MG63 (cell line): ENCODE measurements around the gene ZC2HC1C. TPM values are rescaled to one million over a fixed set of nuclear protein-coding genes. Genes with fewer than 3 reads are reported as not detected.
"Not testable (repeated sequence)": the region's sequence is repeated elsewhere in the genome, so short reads cannot be mapped to it uniquely, and the experiment has no call there.

Source experiments
- DNase-seq: peaks from one replicate; pipeline ENCODE4 v3.0.0-alpha.2; 2020
- H3K27me3 ChIP-seq: fragments of 250-450 bp; sonication (Bioruptor Pico); 2 replicates; pipeline ENCODE4 v1.5.1; 2020; ENCODE audit warnings: mild to moderate bottlenecking, moderate library complexity
- H3K36me3 ChIP-seq: fragments of 250-450 bp; sonication (Bioruptor Pico); 2 replicates; pipeline ENCODE4 v1.5.1; 2020; ENCODE audit warnings: mild to moderate bottlenecking, moderate library complexity
- H3K4me3 ChIP-seq: fragments of 250-450 bp; sonication (Bioruptor Pico); 2 replicates; pipeline ENCODE4 v1.5.1; 2020; ENCODE audit warnings: mild to moderate bottlenecking, moderate library complexity
- H3K9me3 ChIP-seq: fragments of 250-450 bp; sonication (Bioruptor Pico); 2 replicates; pipeline ENCODE4 v1.5.1; 2020; ENCODE audit warnings: mild to moderate bottlenecking, moderate library complexity
- total RNA-seq: library from RNA; depleted of rRNA; stranded (reverse); fragments of >200 nt; shearing (Covaris generic); gene quantifications from 2 replicates; pipeline ENCODE4 v1.2.3, GENCODE V29; 2014; ENCODE audit warnings: low replicate concordance; rRNA removed

ZC2HC1C gene
- total RNA-seq, 1 experiment from 2014 or later: not detected

- no peak for DNase-seq
- H3K36me3 ChIP-seq: peaks cover 20% of the 10 kb centered on the region
Measured at GRCh38 chr14:75113932-75114539, 44.6 kb downstream of the ZC2HC1C start.

DNA sequence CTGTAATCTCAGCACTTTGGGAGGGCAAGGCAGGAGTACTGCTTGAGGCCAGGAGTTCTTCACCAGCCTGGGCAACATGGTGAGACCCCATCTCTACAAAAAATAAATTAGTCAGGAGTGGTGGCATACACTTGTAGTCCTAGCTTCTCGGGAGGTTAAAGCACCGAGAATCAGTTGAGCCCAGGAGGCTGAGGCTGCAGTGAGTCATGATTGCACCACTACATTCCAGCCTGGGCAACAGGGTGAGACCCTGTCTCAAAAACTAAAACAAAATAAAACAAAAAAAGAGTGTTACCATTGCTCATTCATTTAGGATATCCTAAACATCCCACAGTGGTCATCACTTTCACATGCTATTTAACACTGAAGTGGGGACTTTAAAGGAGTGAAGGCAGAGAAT lies 49.6 kb downstream of the ZC2HC1C start:
- H3K36me3 ChIP-seq: peaks cover 18% of the 10 kb centered on the region
- no peak overlapping the region for H3K4me3 ChIP-seq
- no peaks in the 10 kb centered on the region for H3K27me3 ChIP-seq
- H3K9me3 ChIP-seq: no peaks in the 10 kb centered on the region
- DNase-seq: no peak

More at GRCh38 chr14:75113932-75114539, 44.6 kb downstream of the ZC2HC1C start:
- no peaks in the 10 kb centered on the region for H3K9me3 ChIP-seq
- H3K4me3 ChIP-seq: no peak overlapping the region
- no peaks in the 10 kb centered on the region for H3K27me3 ChIP-seq

GRCh38 chr14:75120541-75121291 lies 51.3 kb downstream of the ZC2HC1C start:
- no peaks in the 10 kb centered on the region for H3K27me3 ChIP-seq
- no peaks in the 10 kb centered on the region for H3K9me3 ChIP-seq
- peaks cover 18% of the 10 kb centered on the region for H3K36me3 ChIP-seq
- no peak for DNase-seq
- H3K4me3 ChIP-seq: no peak overlapping the region

DNA sequence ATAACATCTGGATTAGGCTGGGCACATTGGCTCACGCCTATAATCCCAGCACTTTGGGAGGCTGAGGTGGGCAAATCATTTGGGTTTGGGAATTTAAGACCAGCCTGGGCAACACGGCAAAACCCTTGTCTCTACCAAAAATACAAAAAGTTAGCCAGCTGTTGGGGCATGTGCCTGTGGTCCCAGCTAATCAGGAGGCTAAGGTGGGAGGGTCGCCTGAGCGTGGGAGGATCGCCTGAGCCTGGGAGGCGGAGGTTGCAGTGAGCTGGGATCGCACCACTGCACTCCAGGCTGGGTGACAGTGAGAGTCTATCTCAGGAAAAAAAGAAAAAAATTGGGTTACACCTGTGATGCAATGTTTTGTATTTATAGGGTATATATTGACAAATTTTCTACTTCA lies 52.1 kb downstream of the ZC2HC1C start:
- Histone ChIP-seq H3K4me3 (no peak overlapping the region), H3K9me3 (no peaks in the 10 kb centered on the region), H3K27me3 (no peaks in the 10 kb centered on the region), H3K36me3 (peaks cover 18% of the 10 kb centered on the region)
- no peak for DNase-seq

DNA sequence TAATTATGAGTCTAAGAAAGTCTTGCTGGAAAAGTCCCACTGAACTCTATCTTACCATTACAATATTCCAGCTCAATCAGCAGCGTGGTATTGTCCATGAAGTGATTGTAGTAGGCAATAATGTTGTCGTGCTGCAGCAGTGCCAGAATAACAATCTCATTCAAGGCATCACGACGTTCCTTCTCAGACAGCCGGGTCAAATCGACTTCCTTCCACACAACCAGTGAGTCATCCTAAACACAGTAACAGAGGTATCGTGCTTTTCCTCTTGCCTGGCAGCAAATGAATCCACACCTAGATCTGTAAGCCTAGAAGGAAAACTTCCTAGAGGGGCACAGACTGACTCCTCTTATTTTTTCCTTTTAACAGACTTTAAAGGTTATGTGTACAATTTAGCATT lies 54.5 kb downstream of the ZC2HC1C start:
- no peak overlapping the region for H3K4me3 ChIP-seq
- no peaks in the 10 kb centered on the region for H3K27me3 ChIP-seq
- H3K9me3 ChIP-seq: no peaks in the 10 kb centered on the region
- H3K36me3 ChIP-seq: peaks cover 14% of the 10 kb centered on the region
- DNase-seq: peak; percentile 41

DNA sequence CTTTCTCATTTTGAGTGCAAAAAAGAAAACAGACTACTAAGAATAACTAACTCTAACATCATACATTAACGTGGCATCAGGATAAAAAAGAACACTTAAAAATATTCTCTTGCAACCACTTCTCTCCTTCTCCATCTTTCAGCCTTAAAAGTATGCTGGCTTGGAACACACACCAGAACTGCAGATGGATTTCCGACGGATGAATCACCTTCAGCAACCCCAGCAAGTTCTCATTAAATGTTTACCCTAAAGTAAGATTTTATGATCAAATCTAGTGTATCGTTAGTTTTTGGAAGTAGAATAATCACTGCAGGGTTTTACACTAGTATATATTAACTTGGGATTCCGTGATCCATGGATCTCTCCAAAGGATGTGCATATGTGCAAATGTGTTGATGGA lies 56.2 kb downstream of the ZC2HC1C start:
- peak; percentile 7 for DNase-seq
- Histone ChIP-seq H3K27me3 (no peaks in the 10 kb centered on the region), H3K9me3 (no peaks in the 10 kb centered on the region), H3K4me3 (peak overlapping the region; percentile 89), H3K36me3 (peaks cover 5% of the 10 kb centered on the region)

- H3K27me3 ChIP-seq: no peaks in the 10 kb centered on the region
- peak overlapping the region; percentile 89 for H3K4me3 ChIP-seq
- peaks cover 5% of the 10 kb centered on the region for H3K36me3 ChIP-seq
- H3K9me3 ChIP-seq: no peaks in the 10 kb centered on the region
- no peak for DNase-seq
Measured at GRCh38 chr14:75126121-75126544, 56.7 kb downstream of the ZC2HC1C start.

GRCh38 chr14:75126679-75127473 lies 57.4 kb downstream of the ZC2HC1C start, which contains the start of gene NEK9:
NEK9 (minus strand) TSS chr14:75127048; CDS start chr14:75126921, 127 bp downstream.
- DNase-seq: peak; percentile 88
- H3K36me3 ChIP-seq: peaks cover 5% of the 10 kb centered on the region
- no peaks in the 10 kb centered on the region for H3K9me3 ChIP-seq
- no peaks in the 10 kb centered on the region for H3K27me3 ChIP-seq
- peak within 1 kb of the TSS; percentile 89 for H3K4me3 ChIP-seq

GRCh38 chr14:75127474-75127820 lies 58.0 kb downstream of the ZC2HC1C start:
- not testable (repeated sequence) for H3K9me3 ChIP-seq, H3K27me3 ChIP-seq, H3K36me3 ChIP-seq
- H3K4me3 ChIP-seq: peak overlapping the region; percentile 89
- peak; percentile 2 for DNase-seq

GRCh38 chr14:75127903-75128595 lies 58.6 kb downstream of the ZC2HC1C start:
- peak overlapping the region; percentile 89 for H3K4me3 ChIP-seq
- no peak for DNase-seq

GRCh38 chr14:75128596-75128990 lies 59.2 kb downstream of the ZC2HC1C start:
- DNase-seq: no peak
- H3K27me3 ChIP-seq: no peaks in the 10 kb centered on the region
- peaks cover 11% of the 10 kb centered on the region for H3K36me3 ChIP-seq
- no peaks in the 10 kb centered on the region for H3K9me3 ChIP-seq
- no peak overlapping the region for H3K4me3 ChIP-seq

More at GRCh38 chr14:75127903-75128595, 58.6 kb downstream of the ZC2HC1C start:
- Histone ChIP-seq H3K27me3 (no peaks in the 10 kb centered on the region), H3K9me3 (no peaks in the 10 kb centered on the region), H3K36me3 (peaks cover 6% of the 10 kb centered on the region)

Other genes starting within 250 kb of the ZC2HC1C start
- not detected in 2 replicates for gene PROX2, start 193.5 kb upstream of the ZC2HC1C start, total RNA-seq
- gene DLST, start 187.7 kb upstream of the ZC2HC1C start, total RNA-seq: 38.7 and 52.6 TPM in 2 replicates
- 5.4 and 11.3 TPM in 2 replicates for gene RPS6KL1, start 146.4 kb upstream of the ZC2HC1C start, total RNA-seq
- 49.2 and 50.6 TPM in 2 replicates for gene PGF, start 114.0 kb upstream of the ZC2HC1C start, total RNA-seq
- gene EIF2B2, start 66.7 kb upstream of the ZC2HC1C start, total RNA-seq: 48.2 and 87.3 TPM in 2 replicates
- gene MLH3, start 18.2 kb upstream of the ZC2HC1C start, total RNA-seq: 9.0 and 9.1 TPM in 2 replicates
- gene ACYP1, start 5.6 kb upstream of the ZC2HC1C start, total RNA-seq: 10.8 and 53.9 TPM in 2 replicates
- gene NEK9, start 57.4 kb downstream of the ZC2HC1C start, total RNA-seq: 19.7 and 67.7 TPM in 2 replicates
- 125 and 134 TPM in 2 replicates for gene TMED10, start 107.0 kb downstream of the ZC2HC1C start, total RNA-seq
- 1.1 and 6.6 TPM in 2 replicates for gene FOS, start 209.2 kb downstream of the ZC2HC1C start, total RNA-seq